D721Med (cell line): ENCODE results near the gene ATP1A4.

Experiments
- DNase-seq: peaks from one replicate; pipeline ENCODE4 v3.0.0; 2011; ENCODE audit warnings: low spot score; ENCODE audit not compliant: insufficient read length
- FAIRE-seq: peaks from 2 replicates; lab custom pipeline; 2011; peaks lifted over from hg19 to GRCh38; lab: Jason Lieb, UNC
- CTCF ChIP-seq: IDR thresholded peaks from 2 replicates; pipeline ENCODE4 v1.5.1; 2012; ENCODE audit warnings: mild to moderate bottlenecking, control low read depth; ENCODE audit not compliant: insufficient read depth; ENCODE audit errors: missing control alignments

ATP1A4 gene

GRCh38 chr1:160168609-160169369 lies 17.4 kb downstream of the ATP1A4 start:
- no peak for DNase-seq
- FAIRE-seq: no peak
- TF ChIP-seq CTCF: no peak

- no peak for DNase-seq
- no peak for TF ChIP-seq CTCF
- FAIRE-seq: no peak
Observed at GRCh38 chr1:160169553-160170399, 18.4 kb downstream of the ATP1A4 start.

GRCh38 chr1:160171354-160171753 lies 20.0 kb downstream of the ATP1A4 start:
- no peak for TF ChIP-seq CTCF
- DNase-seq: no peak
- FAIRE-seq: no peak

GRCh38 chr1:160171980-160172379 lies 20.6 kb downstream of the ATP1A4 start:
- TF ChIP-seq CTCF: no peak
- DNase-seq: no peak
- FAIRE-seq: no peak

- FAIRE-seq (no peak), DNase-seq (no peak)
- no peak for TF ChIP-seq CTCF
Observed at GRCh38 chr1:160177231-160177630, 25.8 kb downstream of the ATP1A4 start.

- FAIRE-seq (no peak), DNase-seq (no peak)
Observed at GRCh38 chr1:160177667-160178066, 26.3 kb downstream of the ATP1A4 start.

More at GRCh38 chr1:160177667-160178066, 26.3 kb downstream of the ATP1A4 start:
- TF ChIP-seq CTCF: no peak
